ENCODE measurements around the gene SMYD3.

Gene SMYD3

DNA sequence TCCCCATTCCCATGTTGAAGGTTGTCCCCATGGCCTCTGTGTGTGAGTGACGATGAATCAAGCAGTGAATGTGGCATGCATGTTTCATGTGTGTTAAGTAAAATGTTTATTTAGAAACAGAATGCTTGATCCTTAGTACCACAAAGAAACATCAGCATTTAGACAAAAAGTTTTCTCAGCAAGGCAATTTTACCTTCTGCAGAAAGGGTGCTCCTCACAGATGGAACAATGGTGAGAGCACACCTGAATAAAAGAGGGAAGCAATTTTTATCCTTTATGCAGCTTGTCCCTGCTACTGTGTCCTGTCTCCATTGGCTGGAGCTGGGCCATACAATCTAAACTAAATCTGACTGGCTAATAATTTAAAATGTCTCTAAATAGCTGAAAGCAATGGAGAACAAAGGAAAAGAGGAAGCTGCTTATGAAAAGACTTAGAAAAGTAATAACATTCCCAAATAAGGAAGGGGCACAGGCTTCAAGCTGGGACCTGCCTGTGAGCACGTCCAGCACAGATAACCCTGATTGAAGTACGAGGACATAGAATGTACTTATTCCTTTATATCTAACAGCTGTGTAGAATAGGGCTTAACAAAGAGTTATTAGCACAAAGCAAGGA is 8.4 kb upstream of the SMYD3 start:
- Histone ChIP-seq H3K9me2 (replicated peaks; ENCODE audit: insufficient read depth, low read length) (no peaks in the 10 kb centered on the region), H3K4me1 (ENCODE audit: low read length) (peaks cover 6% of the 10 kb centered on the region), H3F3A (ENCODE audit: insufficient read depth, low read length) (0 out of 2 replicates have a peak, but pooled peaks cover 5% of the 10 kb centered on the region), H3K27me3 (replicated peaks; ENCODE audit: insufficient read depth, low read length) (no peaks in the 10 kb centered on the region), H3K36me3 (replicated peaks; ENCODE audit: insufficient read depth, low read length) (no peaks in the 10 kb centered on the region), H3K27ac (ENCODE audit: low read length) (no peak overlapping the region), H2AFZ (ENCODE audit: low read length) (no peak overlapping the region), H3K4me2 (ENCODE audit: low read depth, low read length) (no peak overlapping the region), H3K4me3 (ENCODE audit: low read length) (no peak overlapping the region), H3K79me2 (ENCODE audit: low read length) (no peaks in the 10 kb centered on the region), H3K9me3 (replicated peaks; ENCODE audit: insufficient read depth, low read length) (no peaks in the 10 kb centered on the region), H3K9ac (ENCODE audit: low read length) (no peak overlapping the region), H4K20me1 (ENCODE audit: insufficient read depth, low read length) (no peaks in the 10 kb centered on the region)
- TF ChIP-seq EZH2 (optimal IDR thresholded peaks at IDR 0.05; ENCODE audit: low read depth, low read length) (no peak), EZH2phosphoT487 (IDR thresholded peaks at IDR 0.05; ENCODE audit: low read length) (no peak)
- DNase-seq: no peak

DNA sequence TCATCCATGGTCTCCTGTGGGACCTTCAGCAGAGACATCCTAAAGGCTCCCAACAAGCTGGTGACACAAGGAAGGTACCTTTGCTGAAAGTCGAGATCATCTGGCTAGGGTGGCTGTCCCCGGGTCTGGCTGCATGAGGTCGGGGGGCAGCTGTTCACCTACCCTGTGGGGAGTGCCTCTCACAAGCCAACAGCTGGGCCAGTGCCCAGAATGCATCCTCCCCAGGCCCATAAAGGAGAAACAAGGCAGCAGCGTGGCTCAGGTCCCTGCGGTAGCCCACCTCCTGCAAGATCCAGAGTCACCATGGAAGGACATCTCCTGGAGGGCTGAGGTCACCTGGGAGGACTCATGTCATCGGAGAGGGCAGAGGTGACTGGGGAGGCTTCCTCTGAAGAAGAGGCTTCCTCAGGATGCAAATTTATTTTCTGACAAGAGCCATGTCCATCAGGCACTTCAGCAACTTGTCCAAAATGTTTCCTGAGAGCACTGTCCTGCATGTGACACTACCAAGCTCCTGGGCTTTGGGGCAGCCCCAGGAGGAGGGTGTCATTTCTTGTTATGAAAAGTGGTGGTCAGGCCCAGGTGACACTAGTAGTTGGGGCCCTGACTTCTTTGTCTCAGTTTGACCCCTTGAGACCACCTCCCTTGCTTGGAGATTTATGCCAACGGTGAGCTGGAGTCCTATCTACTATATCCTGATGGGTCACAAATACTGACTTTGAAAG is 6.7 kb upstream of the SMYD3 start:
- Histone ChIP-seq H3K27ac (ENCODE audit: low read length) (peak overlapping the region; percentile 30; the same call in 1 of the 2 replicates), H3K27me3 (replicated peaks; ENCODE audit: insufficient read depth, low read length) (no peaks in the 10 kb centered on the region), H3F3A (ENCODE audit: insufficient read depth, low read length) (0 out of 2 replicates have a peak, but pooled peaks cover 5% of the 10 kb centered on the region), H4K20me1 (ENCODE audit: insufficient read depth, low read length) (no peaks in the 10 kb centered on the region), H3K9me3 (replicated peaks; ENCODE audit: insufficient read depth, low read length) (no peaks in the 10 kb centered on the region), H2AFZ (ENCODE audit: low read length) (peak overlapping the region; percentile 64), H3K79me2 (ENCODE audit: low read length) (no peaks in the 10 kb centered on the region), H3K9ac (ENCODE audit: low read length) (no peak overlapping the region), H3K4me1 (ENCODE audit: low read length) (peaks cover 6% of the 10 kb centered on the region), H3K4me3 (ENCODE audit: low read length) (peak overlapping the region; percentile 14; the same call in 1 of the 2 replicates), H3K9me2 (replicated peaks; ENCODE audit: insufficient read depth, low read length) (no peaks in the 10 kb centered on the region), H3K4me2 (ENCODE audit: low read depth, low read length) (peak overlapping the region; percentile 37; the same call in 1 of the 2 replicates), H3K36me3 (replicated peaks; ENCODE audit: insufficient read depth, low read length) (no peaks in the 10 kb centered on the region)
- TF ChIP-seq EZH2 (optimal IDR thresholded peaks at IDR 0.05; ENCODE audit: low read depth, low read length) (no peak), EZH2phosphoT487 (IDR thresholded peaks at IDR 0.05; ENCODE audit: low read length) (no peak)
- TF ChIP-seq, protein P1, sequence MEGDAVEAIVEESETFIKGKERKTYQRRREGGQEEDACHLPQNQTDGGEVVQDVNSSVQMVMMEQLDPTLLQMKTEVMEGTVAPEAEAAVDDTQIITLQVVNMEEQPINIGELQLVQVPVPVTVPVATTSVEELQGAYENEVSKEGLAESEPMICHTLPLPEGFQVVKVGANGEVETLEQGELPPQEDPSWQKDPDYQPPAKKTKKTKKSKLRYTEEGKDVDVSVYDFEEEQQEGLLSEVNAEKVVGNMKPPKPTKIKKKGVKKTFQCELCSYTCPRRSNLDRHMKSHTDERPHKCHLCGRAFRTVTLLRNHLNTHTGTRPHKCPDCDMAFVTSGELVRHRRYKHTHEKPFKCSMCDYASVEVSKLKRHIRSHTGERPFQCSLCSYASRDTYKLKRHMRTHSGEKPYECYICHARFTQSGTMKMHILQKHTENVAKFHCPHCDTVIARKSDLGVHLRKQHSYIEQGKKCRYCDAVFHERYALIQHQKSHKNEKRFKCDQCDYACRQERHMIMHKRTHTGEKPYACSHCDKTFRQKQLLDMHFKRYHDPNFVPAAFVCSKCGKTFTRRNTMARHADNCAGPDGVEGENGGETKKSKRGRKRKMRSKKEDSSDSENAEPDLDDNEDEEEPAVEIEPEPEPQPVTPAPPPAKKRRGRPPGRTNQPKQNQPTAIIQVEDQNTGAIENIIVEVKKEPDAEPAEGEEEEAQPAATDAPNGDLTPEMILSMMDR (IDR thresholded peaks at IDR 0.05; ENCODE audit: low read length): no peak
- DNase-seq: no peak

DNA sequence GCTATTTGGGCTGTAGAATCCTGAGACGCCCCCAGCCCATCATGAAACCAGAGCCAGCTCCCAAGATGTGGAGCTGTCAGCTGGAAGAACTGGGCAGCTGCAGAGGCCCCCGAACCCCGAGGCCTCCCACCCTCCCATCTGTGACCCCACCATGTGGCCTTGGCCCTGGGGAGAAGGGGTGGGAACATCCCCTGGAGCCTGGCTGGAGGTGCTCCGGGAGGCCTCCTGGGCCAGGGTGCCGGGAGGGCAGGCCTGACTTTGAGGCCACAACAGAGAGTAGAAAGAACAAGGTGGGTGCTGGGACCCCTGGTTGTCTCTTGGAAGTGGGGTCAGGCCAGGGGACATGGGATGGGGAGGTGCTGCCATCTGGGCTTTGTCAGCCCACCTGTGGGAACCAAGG is 6.0 kb upstream of the SMYD3 start:
- H2AFZ ChIP-seq (ENCODE audit: low read length): no peak overlapping the region
- H3K4me3 ChIP-seq (ENCODE audit: low read length): no peak overlapping the region

More for the DNA sequence above, 6.0 kb upstream of the SMYD3 start:
- no peak for DNase-seq
- no peak overlapping the region for H3K4me2 ChIP-seq (ENCODE audit: low read depth, low read length)
- H3K9me3 ChIP-seq (replicated peaks; ENCODE audit: insufficient read depth, low read length): no peaks in the 10 kb centered on the region
- H4K20me1 ChIP-seq (ENCODE audit: insufficient read depth, low read length): no peaks in the 10 kb centered on the region
- no peaks in the 10 kb centered on the region for H3K79me2 ChIP-seq (ENCODE audit: low read length)
- no peaks in the 10 kb centered on the region for H3K9me2 ChIP-seq (replicated peaks; ENCODE audit: insufficient read depth, low read length)
- H3K27me3 ChIP-seq (replicated peaks; ENCODE audit: insufficient read depth, low read length): no peaks in the 10 kb centered on the region
- H3K27ac ChIP-seq (ENCODE audit: low read length): no peak overlapping the region
- TF ChIP-seq, protein P1 (IDR thresholded peaks at IDR 0.05; ENCODE audit: low read length): no peak
- H3K4me1 ChIP-seq (ENCODE audit: low read length): peaks cover 6% of the 10 kb centered on the region
- no peak overlapping the region for H3K9ac ChIP-seq (ENCODE audit: low read length)
- H3F3A ChIP-seq (ENCODE audit: insufficient read depth, low read length): 0 out of 2 replicates have a peak, but pooled peaks cover 5% of the 10 kb centered on the region
- no peaks in the 10 kb centered on the region for H3K36me3 ChIP-seq (replicated peaks; ENCODE audit: insufficient read depth, low read length)
